WERI-Rb-1 (cell line): Measurements from ENCODE around the gene KCNJ15.
"Not testable (repeated sequence)": the region's sequence is repeated elsewhere in the genome, so short reads cannot be mapped to it uniquely, and the experiment has no call there.

Experiments
- DNase-seq: peaks from one replicate; pipeline ENCODE4 v3.0.0-alpha.2; 2020
- H3K27ac ChIP-seq: fragments of 250-450 bp; sonication (Bioruptor Pico); 2 replicates; pipeline ENCODE4 v1.5.1; 2020; ENCODE audit warnings: mild to moderate bottlenecking, moderate library complexity
- H3K27me3 ChIP-seq: fragments of 250-450 bp; sonication (Bioruptor Pico); 2 replicates; pipeline ENCODE4 v1.5.1; 2021; ENCODE audit warnings: mild to moderate bottlenecking, low read depth, moderate library complexity; ENCODE audit not compliant: insufficient read depth, severe bottlenecking
- H3K36me3 ChIP-seq: fragments of 250-450 bp; sonication (Bioruptor Pico); 2 replicates; pipeline ENCODE4 v1.5.1; 2020; ENCODE audit warnings: mild to moderate bottlenecking, moderate library complexity
- H3K4me3 ChIP-seq: 2 replicates; pipeline ENCODE4 v1.5.1; 2011; ENCODE audit warnings: low read depth, mild to moderate bottlenecking, control low read depth, low read length
- H3K9me3 ChIP-seq: fragments of 250-450 bp; sonication (Bioruptor Pico); 2 replicates; pipeline ENCODE4 v1.5.1; 2021; ENCODE audit warnings: mild to moderate bottlenecking, moderate library complexity; ENCODE audit not compliant: severe bottlenecking
- TF ChIP-seq, protein P1 (sequence below): IDR thresholded peaks from 2 replicates; pipeline ENCODE4 v1.5.1; 2011; ENCODE audit warnings: low read depth, mild to moderate bottlenecking, control low read depth, inconsistent platforms, low read length

KCNJ15 gene

GRCh38 chr21:38244885-38245869 is 11.6 kb upstream of the KCNJ15 start:
- Histone ChIP-seq H3K27ac (no peak overlapping the region), H3K4me3 (no peak overlapping the region), H3K36me3 (no peaks in the 10 kb centered on the region), H3K9me3 (no peaks in the 10 kb centered on the region), H3K27me3 (no peaks in the 10 kb centered on the region)
- DNase-seq, result no peak
- TF ChIP-seq, protein P1, sequence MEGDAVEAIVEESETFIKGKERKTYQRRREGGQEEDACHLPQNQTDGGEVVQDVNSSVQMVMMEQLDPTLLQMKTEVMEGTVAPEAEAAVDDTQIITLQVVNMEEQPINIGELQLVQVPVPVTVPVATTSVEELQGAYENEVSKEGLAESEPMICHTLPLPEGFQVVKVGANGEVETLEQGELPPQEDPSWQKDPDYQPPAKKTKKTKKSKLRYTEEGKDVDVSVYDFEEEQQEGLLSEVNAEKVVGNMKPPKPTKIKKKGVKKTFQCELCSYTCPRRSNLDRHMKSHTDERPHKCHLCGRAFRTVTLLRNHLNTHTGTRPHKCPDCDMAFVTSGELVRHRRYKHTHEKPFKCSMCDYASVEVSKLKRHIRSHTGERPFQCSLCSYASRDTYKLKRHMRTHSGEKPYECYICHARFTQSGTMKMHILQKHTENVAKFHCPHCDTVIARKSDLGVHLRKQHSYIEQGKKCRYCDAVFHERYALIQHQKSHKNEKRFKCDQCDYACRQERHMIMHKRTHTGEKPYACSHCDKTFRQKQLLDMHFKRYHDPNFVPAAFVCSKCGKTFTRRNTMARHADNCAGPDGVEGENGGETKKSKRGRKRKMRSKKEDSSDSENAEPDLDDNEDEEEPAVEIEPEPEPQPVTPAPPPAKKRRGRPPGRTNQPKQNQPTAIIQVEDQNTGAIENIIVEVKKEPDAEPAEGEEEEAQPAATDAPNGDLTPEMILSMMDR, result no peak

GRCh38 chr21:38246511-38246910 is 10.3 kb upstream of the KCNJ15 start:
- H3K9me3 ChIP-seq, result no peaks in the 10 kb centered on the region
- no peak overlapping the region for H3K27ac ChIP-seq
- no peaks in the 10 kb centered on the region for H3K27me3 ChIP-seq
- no peaks in the 10 kb centered on the region for H3K36me3 ChIP-seq
- DNase-seq, result no peak
- no peak overlapping the region for H3K4me3 ChIP-seq
- TF ChIP-seq, protein P1, result no peak

DNA sequence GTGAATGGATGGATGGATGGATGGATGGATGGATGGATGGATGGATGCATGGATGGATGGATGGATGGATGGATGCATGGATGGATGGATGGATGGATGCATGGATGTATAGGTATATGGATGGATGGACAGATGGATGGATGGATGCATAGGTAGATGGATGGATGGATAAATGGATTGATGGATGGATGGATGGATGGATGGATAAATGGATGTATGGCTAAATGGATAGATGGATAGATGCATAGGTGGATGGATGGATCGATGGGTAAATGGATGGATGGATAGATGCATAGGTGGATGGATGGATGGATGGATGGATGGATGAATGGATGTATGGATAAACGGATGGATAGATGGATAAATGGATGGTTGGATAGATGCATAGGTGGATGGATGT is 9.7 kb upstream of the KCNJ15 start:
- not testable (repeated sequence) for H3K27ac ChIP-seq, H3K36me3 ChIP-seq, DNase-seq, H3K27me3 ChIP-seq, H3K4me3 ChIP-seq, H3K9me3 ChIP-seq

- Histone ChIP-seq H3K27me3 (no peaks in the 10 kb centered on the region), H3K4me3 (no peak overlapping the region), H3K9me3 (no peaks in the 10 kb centered on the region), H3K27ac (no peak overlapping the region), H3K36me3 (no peaks in the 10 kb centered on the region)
- TF ChIP-seq, protein P1, result no peak
- DNase-seq, result no peak
These were observed 8.9 kb upstream of the KCNJ15 start for GRCh38 chr21:38247738-38248510.

- Histone ChIP-seq H3K27me3 (no peaks in the 10 kb centered on the region), H3K36me3 (no peaks in the 10 kb centered on the region), H3K4me3 (no peak overlapping the region), H3K27ac (no peak overlapping the region), H3K9me3 (no peaks in the 10 kb centered on the region)
- TF ChIP-seq, protein P1, result no peak
- no peak for DNase-seq
These were observed 7.5 kb upstream of the KCNJ15 start for GRCh38 chr21:38249256-38249655.

- no peak overlapping the region for H3K27ac ChIP-seq
- no peak for DNase-seq
- no peaks in the 10 kb centered on the region for H3K36me3 ChIP-seq
- H3K9me3 ChIP-seq, result no peaks in the 10 kb centered on the region
- no peaks in the 10 kb centered on the region for H3K27me3 ChIP-seq
- H3K4me3 ChIP-seq, result no peak overlapping the region
- TF ChIP-seq, protein P1, result no peak
These were observed 7.0 kb upstream of the KCNJ15 start for GRCh38 chr21:38249696-38250278.
